Measurements from ENCODE around the gene POLR3K.

GRCh38 chr16:83060-83603, 29.7 kb upstream of the POLR3K start:
- TF ChIP-seq CTCF (IDR thresholded peaks at IDR 0.05) (no peak), EP300 (IDR thresholded peaks at IDR 0.05) (no peak), POLR2AphosphoS5 (IDR thresholded peaks at IDR 0.05) (no peak)

All from suprapubic skin (tissue), 4 donors.